K562 (cell line): ENCODE measurements around the gene NCAM2. TPM values are rescaled to one million over a fixed set of nuclear protein-coding genes. Genes with fewer than 3 reads are reported as not detected.

Source experiments
- BMI1 ChIP-seq: fragments of 150-350 bp; IDR thresholded peaks from 2 replicates; pipeline ENCODE4 v1.6.1; 2014; ENCODE audit warnings: low read length
- GTF2A2 ChIP-seq: IDR thresholded peaks from 2 replicates; pipeline ENCODE4 v1.6.1; 2016; ENCODE audit warnings: mild to moderate bottlenecking, missing genetic modification characterization, missing compliant biosample characterization
- HOXB6 ChIP-seq: fragments of 250-450 bp; sonication (Bioruptor Pico); IDR thresholded peaks from 2 replicates; pipeline ENCODE4 v1.5.1; 2022; ENCODE audit warnings: mild to moderate bottlenecking, borderline replicate concordance
- NFYB ChIP-seq: IDR thresholded peaks from 2 replicates; pipeline ENCODE4 v1.6.1; 2011; ENCODE audit warnings: mild to moderate bottlenecking, moderate library complexity; ENCODE audit not compliant: insufficient read length; ENCODE audit errors: extremely low read depth
- RBM22 ChIP-seq: fragments of 200-400 bp; formaldehyde crosslinking; IDR thresholded peaks from 2 replicates; pipeline ENCODE4 v1.6.1; 2018; ENCODE audit warnings: low read length, low read depth; ENCODE audit not compliant: poor library complexity, severe bottlenecking
- SLC30A9 ChIP-seq: fragments of 250-450 bp; sonication (Bioruptor Pico); IDR thresholded peaks from 2 replicates; pipeline ENCODE4 v1.8.0; 2022; ENCODE audit warnings: mild to moderate bottlenecking, moderate library complexity
- SREBF1 ChIP-seq: fragments of 150-350 bp; IDR thresholded peaks from 2 replicates; pipeline ENCODE4 v1.6.1; 2014; ENCODE audit warnings: antibody characterized with exemption, low read depth, low read length, borderline replicate concordance
- XRCC3 ChIP-seq: fragments of 450-650 bp; IDR thresholded peaks from 2 replicates; pipeline ENCODE4 v1.6.1; 2017; ENCODE audit warnings: mild to moderate bottlenecking, moderate library complexity
- ZNF24 ChIP-seq: fragments of 450-650 bp; IDR thresholded peaks from 2 replicates; pipeline ENCODE4 v1.6.1; 2016
- polyA plus RNA-seq, 8 experiments: library from polyadenylated mRNA; depleted of rRNA in 4 of 8; stranded (reverse) in 5 of 8; unstranded in 3 of 8; fragments of >200 nt; fragmentation: Nextera tagmentation in 2 of 8; fragmentation: Illumina TruSeq in 1 of 8; extraction: Ambion mirVana in 2 of 8; extraction: Trizol in 1 of 8; gene quantifications; 2 replicates each; pipeline versions ENCODE4 v1.2.1 to v1.2.3, GENCODE V29; 2011 to 2014; ENCODE audit warnings: inconsistent platforms in 1 of 8, missing spikeins in 1 of 8
- total RNA-seq, 7 experiments: library from RNA; depleted of rRNA in 6 of 7; stranded (reverse); fragments of >200 nt in 6 of 7; fragmentation: Illumina TruSeq in 2 of 7; extraction: Trizol in 2 of 7; gene quantifications; 2 replicates each; pipeline versions ENCODE4 v1.2.1 to v1.2.3, GENCODE V29; 2011 to 2021; ENCODE audit warnings: low replicate concordance in 1 of 7
- TF ChIP-seq, protein P1 (sequence below): fragments of 450-650 bp; IDR thresholded peaks from 2 replicates; pipeline ENCODE4 v1.6.1; 2017; ENCODE audit warnings: mild to moderate bottlenecking, moderate library complexity
- TF ChIP-seq, protein P2 (sequence below): fragments of 250-450 bp; sonication (Bioruptor Pico); IDR thresholded peaks from 2 replicates; pipeline ENCODE4 v1.4.0; 2020; ENCODE audit warnings: mild to moderate bottlenecking, moderate library complexity

Gene NCAM2
- total and polyA plus RNA-seq, 9 of the 15 experiments (the other 6 are each of a cell fraction or from before 2014, with no cell fraction given), result 14.0 to 58.2 (median 27.8) TPM

DNA sequence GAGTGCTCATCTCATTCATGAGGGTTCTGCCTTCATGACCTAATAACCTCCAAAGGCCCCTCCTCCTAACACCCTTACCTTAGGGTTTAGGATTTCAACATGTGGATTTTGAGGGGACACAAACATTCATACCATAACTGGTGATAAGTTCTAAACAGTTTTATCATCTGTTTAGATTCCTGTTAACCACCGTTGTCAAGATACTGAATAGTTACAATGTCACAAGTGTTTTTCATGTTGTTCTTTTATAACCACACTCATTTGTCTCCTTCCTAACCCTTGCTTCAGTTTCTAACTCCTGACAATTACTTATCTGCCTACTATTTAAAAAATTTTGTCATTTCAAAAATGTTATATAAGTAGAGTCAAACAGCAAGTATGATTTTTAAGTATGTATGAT is 86.0 kb downstream of the NCAM2 start (continued):
- TF ChIP-seq, protein P1, sequence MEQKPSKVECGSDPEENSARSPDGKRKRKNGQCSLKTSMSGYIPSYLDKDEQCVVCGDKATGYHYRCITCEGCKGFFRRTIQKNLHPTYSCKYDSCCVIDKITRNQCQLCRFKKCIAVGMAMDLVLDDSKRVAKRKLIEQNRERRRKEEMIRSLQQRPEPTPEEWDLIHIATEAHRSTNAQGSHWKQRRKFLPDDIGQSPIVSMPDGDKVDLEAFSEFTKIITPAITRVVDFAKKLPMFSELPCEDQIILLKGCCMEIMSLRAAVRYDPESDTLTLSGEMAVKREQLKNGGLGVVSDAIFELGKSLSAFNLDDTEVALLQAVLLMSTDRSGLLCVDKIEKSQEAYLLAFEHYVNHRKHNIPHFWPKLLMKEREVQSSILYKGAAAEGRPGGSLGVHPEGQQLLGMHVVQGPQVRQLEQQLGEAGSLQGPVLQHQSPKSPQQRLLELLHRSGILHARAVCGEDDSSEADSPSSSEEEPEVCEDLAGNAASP, result no peak
- TF ChIP-seq, protein P2, sequence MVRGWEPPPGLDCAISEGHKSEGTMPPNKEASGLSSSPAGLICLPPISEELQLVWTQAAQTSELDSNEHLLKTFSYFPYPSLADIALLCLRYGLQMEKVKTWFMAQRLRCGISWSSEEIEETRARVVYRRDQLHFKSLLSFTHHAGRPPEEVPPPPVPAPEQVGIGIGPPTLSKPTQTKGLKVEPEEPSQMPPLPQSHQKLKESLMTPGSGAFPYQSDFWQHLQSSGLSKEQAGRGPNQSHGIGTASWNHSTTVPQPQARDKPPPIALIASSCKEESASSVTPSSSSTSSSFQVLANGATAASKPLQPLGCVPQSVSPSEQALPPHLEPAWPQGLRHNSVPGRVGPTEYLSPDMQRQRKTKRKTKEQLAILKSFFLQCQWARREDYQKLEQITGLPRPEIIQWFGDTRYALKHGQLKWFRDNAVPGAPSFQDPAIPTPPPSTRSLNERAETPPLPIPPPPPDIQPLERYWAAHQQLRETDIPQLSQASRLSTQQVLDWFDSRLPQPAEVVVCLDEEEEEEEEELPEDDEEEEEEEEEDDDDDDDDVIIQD (CRISPR knock-in tag), result no peak
- TF ChIP-seq XRCC3, result no peak
- no peak for TF ChIP-seq HOXB6 (CRISPR knock-in tag)
- no peak for TF ChIP-seq SREBF1
- no peak for TF ChIP-seq GTF2A2 (tag)
- no peak for TF ChIP-seq RBM22
- no peak for TF ChIP-seq ZNF24
- no peak for TF ChIP-seq SLC30A9 (CRISPR knock-in tag)
- TF ChIP-seq BMI1, result no peak
- TF ChIP-seq NFYB, result no peak
